ENCODE results near the gene DNAJC16.

Gene DNAJC16

DNA sequence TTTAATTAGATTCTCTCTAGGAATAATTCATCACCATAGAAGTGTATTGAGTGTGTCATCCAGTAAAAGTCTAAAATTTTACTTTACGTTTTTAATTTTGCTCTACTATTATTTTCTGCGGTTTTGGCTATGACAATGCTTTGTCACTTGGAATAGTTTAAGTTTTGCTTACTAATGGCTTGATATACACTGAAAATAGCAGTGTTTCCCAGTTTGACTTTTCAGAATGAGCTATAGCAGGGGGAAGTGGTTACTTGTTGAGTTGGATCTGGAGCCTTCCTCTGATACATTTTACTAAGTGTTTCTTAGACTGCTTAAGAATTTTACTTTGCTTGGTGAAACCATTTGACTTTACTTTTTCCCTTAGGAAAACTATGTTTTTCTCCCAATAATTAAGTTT lies 5.0 kb downstream of the DNAJC16 start:
- Histone ChIP-seq H4K5ac (ENCODE audit: low read length) (no peak overlapping the region), H2BK15ac (replicated peaks; ENCODE audit: low read depth) (no peak overlapping the region), H3K56ac (ENCODE audit: low read length) (no peak overlapping the region), H2BK5ac (ENCODE audit: low read length) (no peak overlapping the region), H3K18ac (ENCODE audit: low read length) (no peak overlapping the region), H3K36me3 (ENCODE audit: control insufficient read depth, insufficient read depth, low read length) (no peaks in the 10 kb centered on the region), H3K23ac (ENCODE audit: low read length) (no peak overlapping the region), H3K27me3 (ENCODE audit: insufficient read depth, low read length, poor library complexity) (no peaks in the 10 kb centered on the region), H3K4ac (ENCODE audit: low read depth, low read length) (no peak overlapping the region), H4K8ac (ENCODE audit: low read depth, low read length) (no peak overlapping the region), H3K27ac (ENCODE audit: low read depth, low read length) (no peak overlapping the region), H3K79me2 (ENCODE audit: control insufficient read depth, insufficient read depth, low read length) (peaks cover 4% of the 10 kb centered on the region), H2BK120ac (ENCODE audit: low read depth, low read length) (no peak overlapping the region), H3K4me2 (ENCODE audit: low read length) (no peak overlapping the region), H3K4me3 (ENCODE audit: low read length) (no peak overlapping the region), H2AK5ac (ENCODE audit: low read length) (no peak overlapping the region), H3K79me1 (ENCODE audit: low read length) (peaks cover 3% of the 10 kb centered on the region), H3K9ac (ENCODE audit: low read length) (no peak overlapping the region), H3K4me1 (ENCODE audit: control insufficient read depth, low read depth, low read length) (peaks cover 2% of the 10 kb centered on the region)
- WGBS (ENCODE audit: extremely low coverage, insufficient coverage, low lambda C conversion rate): no CpG with 5 or more reads among the region's 2 CpGs
- DNase-seq: no peak

DNA sequence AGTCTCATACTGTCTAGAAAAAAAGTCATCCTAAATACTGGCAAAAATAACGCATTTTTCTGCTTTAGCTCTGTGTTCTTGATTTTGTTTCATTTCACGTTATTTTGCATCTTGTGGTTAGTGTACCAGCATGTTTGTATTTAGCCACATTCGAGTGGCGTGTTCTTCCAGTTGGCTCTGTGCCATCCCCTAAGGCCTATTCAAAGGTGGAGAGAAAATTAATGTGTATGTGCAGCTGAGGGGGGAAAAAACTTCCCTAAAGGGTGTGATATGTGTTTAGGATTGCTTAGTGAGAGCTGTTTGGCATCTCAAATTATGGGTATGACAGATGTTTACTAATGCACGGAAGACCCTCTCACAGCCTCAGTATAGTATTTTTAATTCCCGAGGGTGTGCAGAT lies 12.1 kb downstream of the DNAJC16 start:
- H3K27me3 ChIP-seq (ENCODE audit: insufficient read depth, low read length, poor library complexity): no peaks in the 10 kb centered on the region
- H3K4me3 ChIP-seq (ENCODE audit: low read length): no peak overlapping the region
- WGBS (ENCODE audit: extremely low coverage, insufficient coverage, low lambda C conversion rate): no CpG with 5 or more reads among the region's 6 CpGs
- H3K4ac ChIP-seq (ENCODE audit: low read depth, low read length): no peak overlapping the region
- H3K36me3 ChIP-seq (ENCODE audit: control insufficient read depth, insufficient read depth, low read length): peaks cover 5% of the 10 kb centered on the region
- no peak overlapping the region for H3K27ac ChIP-seq (ENCODE audit: low read depth, low read length)
- H3K79me2 ChIP-seq (ENCODE audit: control insufficient read depth, insufficient read depth, low read length): no peaks in the 10 kb centered on the region
- no peak overlapping the region for H3K18ac ChIP-seq (ENCODE audit: low read length)
- no peaks in the 10 kb centered on the region for H3K4me1 ChIP-seq (ENCODE audit: control insufficient read depth, low read depth, low read length)
- no peak for DNase-seq
- no peak overlapping the region for H2AK5ac ChIP-seq (ENCODE audit: low read length)
- H3K4me2 ChIP-seq (ENCODE audit: low read length): no peak overlapping the region
- no peak overlapping the region for H3K9ac ChIP-seq (ENCODE audit: low read length)
- no peak overlapping the region for H4K8ac ChIP-seq (ENCODE audit: low read depth, low read length)
- H2BK15ac ChIP-seq (replicated peaks; ENCODE audit: low read depth): no peak overlapping the region
- no peaks in the 10 kb centered on the region for H3K79me1 ChIP-seq (ENCODE audit: low read length)
- no peak overlapping the region for H2BK5ac ChIP-seq (ENCODE audit: low read length)
- H2BK120ac ChIP-seq (ENCODE audit: low read depth, low read length): no peak overlapping the region
- no peak overlapping the region for H4K5ac ChIP-seq (ENCODE audit: low read length)
- H3K56ac ChIP-seq (ENCODE audit: low read length): no peak overlapping the region
- no peak overlapping the region for H3K23ac ChIP-seq (ENCODE audit: low read length)

DNA sequence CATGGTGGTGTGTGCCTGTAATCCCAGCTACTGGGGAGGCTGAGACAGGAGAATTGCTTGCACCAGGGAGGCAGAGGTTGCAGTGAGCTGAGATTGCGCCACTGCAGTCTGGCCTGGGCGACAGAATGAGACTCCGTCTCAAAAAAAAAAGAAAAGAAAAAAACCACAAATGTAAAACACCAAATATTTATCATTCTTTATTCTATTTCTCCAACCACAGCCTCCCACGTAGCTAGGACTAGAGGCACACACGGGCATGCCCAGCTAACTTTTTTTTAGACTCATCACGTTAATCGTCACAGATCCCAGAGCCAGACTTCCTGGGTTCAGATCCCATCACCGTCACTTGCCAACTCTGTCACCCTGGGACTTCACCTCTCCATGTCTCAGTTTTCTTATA lies 13.5 kb downstream of the DNAJC16 start:
- Histone ChIP-seq H3K27ac (ENCODE audit: low read depth, low read length) (no peak overlapping the region), H3K36me3 (ENCODE audit: control insufficient read depth, insufficient read depth, low read length) (peaks cover 5% of the 10 kb centered on the region), H2AK5ac (ENCODE audit: low read length) (no peak overlapping the region), H3K9ac (ENCODE audit: low read length) (no peak overlapping the region), H3K79me1 (ENCODE audit: low read length) (no peaks in the 10 kb centered on the region), H4K8ac (ENCODE audit: low read depth, low read length) (no peak overlapping the region), H3K79me2 (ENCODE audit: control insufficient read depth, insufficient read depth, low read length) (no peaks in the 10 kb centered on the region), H2BK15ac (replicated peaks; ENCODE audit: low read depth) (no peak overlapping the region), H2BK5ac (ENCODE audit: low read length) (no peak overlapping the region), H3K4me3 (ENCODE audit: low read length) (no peak overlapping the region), H2BK120ac (ENCODE audit: low read depth, low read length) (no peak overlapping the region), H3K56ac (ENCODE audit: low read length) (no peak overlapping the region), H3K23ac (ENCODE audit: low read length) (no peak overlapping the region), H3K4me1 (ENCODE audit: control insufficient read depth, low read depth, low read length) (no peaks in the 10 kb centered on the region), H4K5ac (ENCODE audit: low read length) (no peak overlapping the region), H3K4ac (ENCODE audit: low read depth, low read length) (no peak overlapping the region), H3K4me2 (ENCODE audit: low read length) (no peak overlapping the region), H3K18ac (ENCODE audit: low read length) (no peak overlapping the region), H3K27me3 (ENCODE audit: insufficient read depth, low read length, poor library complexity) (no peaks in the 10 kb centered on the region)
- DNase-seq: no peak
- no CpG with 5 or more reads among the region's 8 CpGs for WGBS (ENCODE audit: extremely low coverage, insufficient coverage, low lambda C conversion rate)

DNA sequence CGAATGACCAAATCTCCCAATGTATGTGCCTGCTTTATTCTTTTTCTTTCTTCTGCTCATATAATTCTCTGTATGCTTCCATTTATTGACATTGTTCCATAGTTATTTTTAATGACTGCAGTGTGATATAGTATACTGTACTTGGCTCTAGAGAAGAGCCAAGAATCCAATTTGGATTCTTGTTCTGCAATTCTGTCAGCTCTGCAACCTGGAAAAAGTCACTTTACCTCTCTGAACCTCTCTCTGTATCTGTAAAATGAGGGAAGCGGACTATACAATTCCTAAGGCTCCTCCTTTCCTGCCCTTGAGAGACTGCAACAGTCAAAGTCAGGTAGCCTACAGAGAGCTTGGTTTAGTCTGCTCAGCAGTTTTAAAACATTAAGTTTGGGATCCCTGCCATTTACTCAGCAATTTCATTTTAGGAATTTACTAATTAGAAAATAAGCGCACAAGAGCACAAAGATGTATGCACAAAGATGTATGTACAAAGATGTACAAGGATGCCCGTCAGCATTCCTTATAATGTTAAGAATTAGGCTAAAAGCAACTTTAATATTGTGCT lies 14.7 kb downstream of the DNAJC16 start:
- Histone ChIP-seq H2AK5ac (ENCODE audit: low read length) (no peak overlapping the region), H3K27ac (ENCODE audit: low read depth, low read length) (no peak overlapping the region), H2BK5ac (ENCODE audit: low read length) (no peak overlapping the region), H4K5ac (ENCODE audit: low read length) (no peak overlapping the region), H2BK15ac (replicated peaks; ENCODE audit: low read depth) (no peak overlapping the region), H3K4me3 (ENCODE audit: low read length) (no peak overlapping the region), H3K79me2 (ENCODE audit: control insufficient read depth, insufficient read depth, low read length) (no peaks in the 10 kb centered on the region), H3K4me2 (ENCODE audit: low read length) (no peak overlapping the region), H3K18ac (ENCODE audit: low read length) (no peak overlapping the region), H3K36me3 (ENCODE audit: control insufficient read depth, insufficient read depth, low read length) (peaks cover 7% of the 10 kb centered on the region), H3K4me1 (ENCODE audit: control insufficient read depth, low read depth, low read length) (no peaks in the 10 kb centered on the region), H4K8ac (ENCODE audit: low read depth, low read length) (no peak overlapping the region), H3K9ac (ENCODE audit: low read length) (no peak overlapping the region), H3K79me1 (ENCODE audit: low read length) (no peaks in the 10 kb centered on the region), H3K27me3 (ENCODE audit: insufficient read depth, low read length, poor library complexity) (no peaks in the 10 kb centered on the region), H2BK120ac (ENCODE audit: low read depth, low read length) (no peak overlapping the region), H3K56ac (ENCODE audit: low read length) (no peak overlapping the region), H3K23ac (ENCODE audit: low read length) (no peak overlapping the region), H3K4ac (ENCODE audit: low read depth, low read length) (no peak overlapping the region)
- no CpG with 5 or more reads among the region's 4 CpGs for WGBS (ENCODE audit: extremely low coverage, insufficient coverage, low lambda C conversion rate)
- DNase-seq: no peak

DNA sequence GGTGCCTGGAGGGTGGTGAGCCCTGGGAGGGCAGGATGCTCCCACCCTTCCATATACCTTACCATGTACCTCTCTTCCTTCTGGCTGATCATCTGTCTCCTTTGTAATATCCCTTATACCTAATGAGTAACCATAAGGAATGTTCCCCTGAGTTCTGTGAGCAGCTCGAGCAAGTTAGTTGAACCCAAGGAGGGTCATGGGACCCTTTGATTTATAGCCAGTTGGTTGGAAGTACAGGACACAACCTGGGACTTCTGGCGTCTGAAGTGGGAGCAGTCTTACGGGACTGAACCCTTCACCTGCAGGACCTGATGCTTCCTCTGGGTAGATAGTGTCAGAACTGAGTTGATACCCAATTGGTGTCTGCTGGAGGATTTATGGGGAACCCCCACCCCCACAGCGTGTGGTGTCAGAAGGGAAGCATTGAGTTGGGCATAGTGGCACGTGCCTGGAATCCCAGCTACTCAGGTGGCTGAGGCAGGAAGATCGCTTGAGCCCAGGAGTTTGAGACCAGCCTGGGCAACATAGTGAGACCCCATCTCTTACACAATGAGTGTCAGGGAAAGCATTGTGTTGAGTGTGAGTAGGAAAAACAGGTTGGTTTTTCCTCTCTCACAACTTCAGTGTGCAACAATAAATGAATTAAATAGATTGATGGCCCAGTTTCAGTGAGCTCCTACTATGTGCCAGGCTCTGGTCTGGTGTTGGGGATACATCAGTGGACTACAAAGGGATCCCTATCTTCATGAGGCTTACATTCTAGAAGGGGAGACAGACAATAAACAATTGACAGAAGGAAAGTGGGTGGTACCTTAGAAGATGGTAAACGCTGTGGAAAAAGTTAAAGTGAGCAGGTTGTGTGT lies 16.0 kb downstream of the DNAJC16 start:
- no peak overlapping the region for H3K18ac ChIP-seq (ENCODE audit: low read length)
- H2BK120ac ChIP-seq (ENCODE audit: low read depth, low read length): no peak overlapping the region
- no peak overlapping the region for H2BK15ac ChIP-seq (replicated peaks; ENCODE audit: low read depth)
- no peak overlapping the region for H2AK5ac ChIP-seq (ENCODE audit: low read length)
- H3K36me3 ChIP-seq (ENCODE audit: control insufficient read depth, insufficient read depth, low read length): peaks cover 7% of the 10 kb centered on the region
- H3K27me3 ChIP-seq (ENCODE audit: insufficient read depth, low read length, poor library complexity): no peaks in the 10 kb centered on the region
- H3K27ac ChIP-seq (ENCODE audit: low read depth, low read length): no peak overlapping the region
- no CpG with 5 or more reads among the region's 7 CpGs for WGBS (ENCODE audit: extremely low coverage, insufficient coverage, low lambda C conversion rate)
- H3K23ac ChIP-seq (ENCODE audit: low read length): no peak overlapping the region
- H3K79me1 ChIP-seq (ENCODE audit: low read length): no peaks in the 10 kb centered on the region
- H3K4me2 ChIP-seq (ENCODE audit: low read length): no peak overlapping the region
- no peak overlapping the region for H3K4ac ChIP-seq (ENCODE audit: low read depth, low read length)
- H3K4me1 ChIP-seq (ENCODE audit: control insufficient read depth, low read depth, low read length): no peaks in the 10 kb centered on the region
- H3K56ac ChIP-seq (ENCODE audit: low read length): no peak overlapping the region
- no peaks in the 10 kb centered on the region for H3K79me2 ChIP-seq (ENCODE audit: control insufficient read depth, insufficient read depth, low read length)
- H4K8ac ChIP-seq (ENCODE audit: low read depth, low read length): no peak overlapping the region
- no peak overlapping the region for H4K5ac ChIP-seq (ENCODE audit: low read length)
- no peak overlapping the region for H2BK5ac ChIP-seq (ENCODE audit: low read length)
- H3K4me3 ChIP-seq (ENCODE audit: low read length): no peak overlapping the region
- H3K9ac ChIP-seq (ENCODE audit: low read length): no peak overlapping the region
- no peak for DNase-seq

DNA sequence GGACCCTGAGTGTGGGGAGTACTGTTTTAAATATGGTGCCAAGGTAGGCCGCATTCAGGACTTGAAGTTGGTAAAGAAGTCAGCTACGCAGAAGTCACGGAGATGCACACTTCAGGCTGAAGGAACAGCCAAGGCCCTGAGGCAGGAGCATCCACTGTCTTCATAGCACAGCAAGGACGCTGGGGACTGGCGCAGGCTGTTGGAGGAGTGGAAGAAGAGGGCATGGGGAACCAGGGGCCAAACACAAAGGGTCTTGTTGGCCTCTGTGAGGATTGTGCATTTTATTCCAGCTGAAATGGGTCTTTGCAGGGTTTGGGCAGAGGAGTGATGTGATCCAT lies 16.6 kb downstream of the DNAJC16 start:
- H3K27ac ChIP-seq (ENCODE audit: low read depth, low read length): no peak overlapping the region
- no peak for DNase-seq

More for the DNA sequence above, 16.6 kb downstream of the DNAJC16 start:
- no peak overlapping the region for H3K23ac ChIP-seq (ENCODE audit: low read length)
- no CpG with 5 or more reads among the region's 5 CpGs for WGBS (ENCODE audit: extremely low coverage, insufficient coverage, low lambda C conversion rate)
- no peak overlapping the region for H4K8ac ChIP-seq (ENCODE audit: low read depth, low read length)
- no peak overlapping the region for H2BK15ac ChIP-seq (replicated peaks; ENCODE audit: low read depth)
- H3K27me3 ChIP-seq (ENCODE audit: insufficient read depth, low read length, poor library complexity): no peaks in the 10 kb centered on the region
- no peaks in the 10 kb centered on the region for H3K79me2 ChIP-seq (ENCODE audit: control insufficient read depth, insufficient read depth, low read length)
- no peak overlapping the region for H2BK5ac ChIP-seq (ENCODE audit: low read length)
- no peak overlapping the region for H4K5ac ChIP-seq (ENCODE audit: low read length)
- no peak overlapping the region for H3K4me3 ChIP-seq (ENCODE audit: low read length)
- no peak overlapping the region for H3K56ac ChIP-seq (ENCODE audit: low read length)
- H3K4me2 ChIP-seq (ENCODE audit: low read length): no peak overlapping the region
- H3K9ac ChIP-seq (ENCODE audit: low read length): no peak overlapping the region
- H3K4me1 ChIP-seq (ENCODE audit: control insufficient read depth, low read depth, low read length): no peaks in the 10 kb centered on the region
- H2BK120ac ChIP-seq (ENCODE audit: low read depth, low read length): no peak overlapping the region
- no peak overlapping the region for H3K18ac ChIP-seq (ENCODE audit: low read length)
- no peak overlapping the region for H2AK5ac ChIP-seq (ENCODE audit: low read length)
- H3K79me1 ChIP-seq (ENCODE audit: low read length): no peaks in the 10 kb centered on the region
- no peak overlapping the region for H3K4ac ChIP-seq (ENCODE audit: low read depth, low read length)
- peaks cover 11% of the 10 kb centered on the region for H3K36me3 ChIP-seq (ENCODE audit: control insufficient read depth, insufficient read depth, low read length)
